HEK293 (cell line): ENCODE measurements around the gene PARD3B.

ENCODE experiments used
- CTCF ChIP-seq: fragments of 450-650 bp; formaldehyde crosslinking; IDR thresholded peaks from 2 replicates; pipeline ENCODE4 v1.5.1; 2016; ENCODE audit warnings: missing biosample characterization, missing genetic modification characterization
- ELK4 ChIP-seq: IDR thresholded peaks from 2 replicates; pipeline ENCODE4 v1.6.1; 2011; ENCODE audit warnings: mild to moderate bottlenecking, low read depth, low read length, borderline replicate concordance
- ZBTB8A ChIP-seq: fragments of 450-650 bp; formaldehyde crosslinking; IDR thresholded peaks from 2 replicates; pipeline ENCODE4 v1.5.1; 2016; ENCODE audit warnings: missing biosample characterization, missing genetic modification characterization
- ZNF112 ChIP-seq: fragments of 450-650 bp; formaldehyde crosslinking; IDR thresholded peaks from 2 replicates; pipeline ENCODE4 v1.5.0; 2017; ENCODE audit warnings: missing biosample characterization, missing genetic modification characterization
- TF ChIP-seq, protein P1 (sequence below): fragments of 450-650 bp; formaldehyde crosslinking; IDR thresholded peaks from 2 replicates; pipeline ENCODE4 v1.5.1; 2016; ENCODE audit warnings: missing biosample characterization, missing genetic modification characterization, borderline replicate concordance

DNA sequence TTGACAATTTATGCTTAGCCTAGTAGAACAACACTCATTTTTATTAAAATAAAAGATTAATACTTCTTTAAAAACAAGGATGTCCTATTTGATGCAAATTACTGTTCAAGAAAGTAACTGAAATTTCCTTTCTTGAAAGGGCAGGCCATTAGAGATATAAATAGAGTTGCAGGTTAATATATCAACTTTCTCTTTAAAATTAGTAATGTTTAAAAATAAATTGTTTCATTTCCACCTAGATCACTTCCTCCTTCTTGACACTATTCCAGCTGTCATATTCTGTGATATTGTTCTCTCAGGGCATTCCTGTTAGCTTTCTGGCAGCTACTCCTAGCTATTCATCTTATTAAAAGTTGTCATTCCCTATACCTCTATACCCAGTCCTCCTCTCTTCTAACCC lies 779.1 kb downstream of the PARD3B start:
- TF ChIP-seq ZBTB8A (tag by site-specific recombination) (no peak), ZNF112 (tag by site-specific recombination) (no peak), CTCF (tag by site-specific recombination) (no peak), ELK4 (no peak)
- TF ChIP-seq, protein P1, sequence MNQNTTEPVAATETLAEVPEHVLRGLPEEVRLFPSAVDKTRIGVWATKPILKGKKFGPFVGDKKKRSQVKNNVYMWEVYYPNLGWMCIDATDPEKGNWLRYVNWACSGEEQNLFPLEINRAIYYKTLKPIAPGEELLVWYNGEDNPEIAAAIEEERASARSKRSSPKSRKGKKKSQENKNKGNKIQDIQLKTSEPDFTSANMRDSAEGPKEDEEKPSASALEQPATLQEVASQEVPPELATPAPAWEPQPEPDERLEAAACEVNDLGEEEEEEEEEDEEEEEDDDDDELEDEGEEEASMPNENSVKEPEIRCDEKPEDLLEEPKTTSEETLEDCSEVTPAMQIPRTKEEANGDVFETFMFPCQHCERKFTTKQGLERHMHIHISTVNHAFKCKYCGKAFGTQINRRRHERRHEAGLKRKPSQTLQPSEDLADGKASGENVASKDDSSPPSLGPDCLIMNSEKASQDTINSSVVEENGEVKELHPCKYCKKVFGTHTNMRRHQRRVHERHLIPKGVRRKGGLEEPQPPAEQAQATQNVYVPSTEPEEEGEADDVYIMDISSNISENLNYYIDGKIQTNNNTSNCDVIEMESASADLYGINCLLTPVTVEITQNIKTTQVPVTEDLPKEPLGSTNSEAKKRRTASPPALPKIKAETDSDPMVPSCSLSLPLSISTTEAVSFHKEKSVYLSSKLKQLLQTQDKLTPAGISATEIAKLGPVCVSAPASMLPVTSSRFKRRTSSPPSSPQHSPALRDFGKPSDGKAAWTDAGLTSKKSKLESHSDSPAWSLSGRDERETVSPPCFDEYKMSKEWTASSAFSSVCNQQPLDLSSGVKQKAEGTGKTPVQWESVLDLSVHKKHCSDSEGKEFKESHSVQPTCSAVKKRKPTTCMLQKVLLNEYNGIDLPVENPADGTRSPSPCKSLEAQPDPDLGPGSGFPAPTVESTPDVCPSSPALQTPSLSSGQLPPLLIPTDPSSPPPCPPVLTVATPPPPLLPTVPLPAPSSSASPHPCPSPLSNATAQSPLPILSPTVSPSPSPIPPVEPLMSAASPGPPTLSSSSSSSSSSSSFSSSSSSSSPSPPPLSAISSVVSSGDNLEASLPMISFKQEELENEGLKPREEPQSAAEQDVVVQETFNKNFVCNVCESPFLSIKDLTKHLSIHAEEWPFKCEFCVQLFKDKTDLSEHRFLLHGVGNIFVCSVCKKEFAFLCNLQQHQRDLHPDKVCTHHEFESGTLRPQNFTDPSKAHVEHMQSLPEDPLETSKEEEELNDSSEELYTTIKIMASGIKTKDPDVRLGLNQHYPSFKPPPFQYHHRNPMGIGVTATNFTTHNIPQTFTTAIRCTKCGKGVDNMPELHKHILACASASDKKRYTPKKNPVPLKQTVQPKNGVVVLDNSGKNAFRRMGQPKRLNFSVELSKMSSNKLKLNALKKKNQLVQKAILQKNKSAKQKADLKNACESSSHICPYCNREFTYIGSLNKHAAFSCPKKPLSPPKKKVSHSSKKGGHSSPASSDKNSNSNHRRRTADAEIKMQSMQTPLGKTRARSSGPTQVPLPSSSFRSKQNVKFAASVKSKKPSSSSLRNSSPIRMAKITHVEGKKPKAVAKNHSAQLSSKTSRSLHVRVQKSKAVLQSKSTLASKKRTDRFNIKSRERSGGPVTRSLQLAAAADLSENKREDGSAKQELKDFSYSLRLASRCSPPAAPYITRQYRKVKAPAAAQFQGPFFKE (tag by site-specific recombination): no peak
